Fibroblast of pulmonary artery (primary cell): ENCODE data around the gene GPX4.

ENCODE experiments used
- DNase-seq: peaks from one replicate; pipeline ENCODE4 v3.0.0-alpha.2; 2010; ENCODE audit warnings: low read depth
- H3K4me3 ChIP-seq: replicated peaks from 2 replicates; pipeline ENCODE4 v1.5.1; 2011; ENCODE audit warnings: low read depth, mild to moderate bottlenecking, control low read depth, low read length, moderate library complexity
- TF ChIP-seq, protein P1 (sequence below): IDR thresholded peaks from 2 replicates; pipeline ENCODE4 v1.5.1; 2011; ENCODE audit warnings: mild to moderate bottlenecking, control low read depth, low read length, inconsistent platforms; ENCODE audit errors: missing control alignments

The GPX4 gene

DNA sequence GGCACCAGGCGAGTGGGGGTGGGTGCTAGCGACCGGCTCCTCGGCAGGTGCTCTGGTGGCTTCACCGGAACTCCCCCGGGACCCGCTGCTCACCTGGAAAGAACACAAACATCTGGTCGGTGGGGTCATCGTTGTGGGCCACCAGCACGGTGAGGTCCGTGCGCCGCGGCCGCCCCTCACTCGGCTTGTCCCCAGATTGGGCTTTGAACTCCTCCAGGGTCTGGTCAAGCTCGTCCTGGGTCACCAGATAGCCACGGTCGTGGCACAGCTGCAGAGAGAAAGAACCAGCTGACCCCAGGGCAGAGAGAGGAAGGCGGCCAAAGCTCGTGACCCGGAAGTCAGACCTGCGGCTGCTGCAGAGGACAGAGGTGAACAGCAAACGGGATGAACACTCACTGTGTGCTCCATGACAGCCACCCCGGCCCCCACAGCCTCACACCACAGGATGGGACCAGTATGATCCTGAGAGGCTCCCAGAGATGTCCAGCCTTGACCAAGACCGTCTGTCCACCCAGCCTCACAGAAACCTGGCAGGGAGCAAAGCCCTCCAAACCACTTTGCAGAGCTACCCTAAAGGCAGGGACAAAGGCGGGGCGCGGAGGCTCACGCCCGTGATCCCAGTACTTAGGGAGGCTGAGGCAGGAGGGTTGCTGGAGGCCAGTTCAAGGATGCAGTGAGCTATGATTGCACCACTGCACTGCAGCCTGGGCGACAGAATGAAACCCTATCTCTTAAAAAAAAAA, 9.8 kb upstream of the GPX4 start:
- DNase-seq: no peak
- TF ChIP-seq, protein P1, sequence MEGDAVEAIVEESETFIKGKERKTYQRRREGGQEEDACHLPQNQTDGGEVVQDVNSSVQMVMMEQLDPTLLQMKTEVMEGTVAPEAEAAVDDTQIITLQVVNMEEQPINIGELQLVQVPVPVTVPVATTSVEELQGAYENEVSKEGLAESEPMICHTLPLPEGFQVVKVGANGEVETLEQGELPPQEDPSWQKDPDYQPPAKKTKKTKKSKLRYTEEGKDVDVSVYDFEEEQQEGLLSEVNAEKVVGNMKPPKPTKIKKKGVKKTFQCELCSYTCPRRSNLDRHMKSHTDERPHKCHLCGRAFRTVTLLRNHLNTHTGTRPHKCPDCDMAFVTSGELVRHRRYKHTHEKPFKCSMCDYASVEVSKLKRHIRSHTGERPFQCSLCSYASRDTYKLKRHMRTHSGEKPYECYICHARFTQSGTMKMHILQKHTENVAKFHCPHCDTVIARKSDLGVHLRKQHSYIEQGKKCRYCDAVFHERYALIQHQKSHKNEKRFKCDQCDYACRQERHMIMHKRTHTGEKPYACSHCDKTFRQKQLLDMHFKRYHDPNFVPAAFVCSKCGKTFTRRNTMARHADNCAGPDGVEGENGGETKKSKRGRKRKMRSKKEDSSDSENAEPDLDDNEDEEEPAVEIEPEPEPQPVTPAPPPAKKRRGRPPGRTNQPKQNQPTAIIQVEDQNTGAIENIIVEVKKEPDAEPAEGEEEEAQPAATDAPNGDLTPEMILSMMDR: no peak
- H3K4me3 ChIP-seq: peak overlapping the region; percentile 90

DNA sequence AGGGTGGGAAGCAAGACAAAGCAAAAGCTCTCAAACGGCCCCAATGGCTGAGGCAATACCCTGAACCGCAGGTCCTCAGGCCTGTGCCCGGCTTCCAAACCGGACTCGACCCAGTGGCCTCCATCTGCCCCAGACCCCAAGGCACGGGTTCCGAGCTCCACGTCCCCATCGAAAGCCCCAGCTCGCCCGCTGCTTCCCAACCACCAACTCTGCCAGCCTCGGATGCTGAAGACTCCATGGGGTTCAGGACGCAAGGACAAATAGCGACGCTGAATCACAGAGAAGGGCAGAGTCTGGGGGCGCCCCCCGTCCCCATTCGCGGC, 9.2 kb upstream of the GPX4 start:
- DNase-seq: no peak
- TF ChIP-seq, protein P1: no peak
- H3K4me3 ChIP-seq: peak overlapping the region; percentile 90

DNA sequence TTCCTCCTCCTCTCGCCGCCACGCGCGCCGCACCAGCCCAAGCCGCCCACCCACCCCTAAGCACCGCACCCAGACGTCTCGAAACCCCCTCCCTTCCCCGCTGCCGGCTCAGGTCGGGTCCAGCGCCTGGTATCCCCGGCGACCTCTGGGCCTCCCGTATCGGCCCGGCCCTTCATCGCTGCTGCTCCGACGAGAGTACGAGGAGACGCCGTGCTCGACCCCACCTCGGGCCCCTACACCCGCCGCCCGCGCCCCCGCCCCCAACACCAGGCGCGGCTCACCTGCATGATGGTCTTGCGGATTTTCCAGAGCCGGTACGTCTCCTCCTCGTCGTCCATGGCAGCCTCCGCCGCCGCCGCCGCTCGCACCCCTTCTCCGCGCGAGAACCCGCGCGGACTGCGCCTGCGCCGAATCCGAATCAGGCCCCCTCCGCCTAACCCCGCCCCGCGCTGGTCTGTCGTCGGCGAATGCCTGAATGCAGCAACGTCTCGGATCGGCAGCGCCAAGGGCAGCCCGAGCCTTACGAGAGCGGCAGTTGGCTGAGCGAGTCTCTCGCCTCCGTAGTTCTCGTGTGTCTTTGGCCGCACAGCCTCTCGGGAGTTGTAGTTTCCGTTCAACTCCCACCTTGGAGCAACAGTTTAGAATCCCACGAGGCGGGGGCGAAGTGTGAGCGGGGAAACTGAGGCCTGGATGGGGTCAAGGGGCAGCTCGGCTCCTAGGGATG, 8.7 kb upstream of the GPX4 start, which contains the start of gene POLR2E:
POLR2E (minus strand) TSS at position 398 of the 724 bp plus-strand sequence; CDS start at position 338, 60 bp downstream.
- H3K4me3 ChIP-seq: peak within 1 kb of the TSS; percentile 90
- TF ChIP-seq, protein P1: no peak
- DNase-seq: peak; percentile 99

DNA sequence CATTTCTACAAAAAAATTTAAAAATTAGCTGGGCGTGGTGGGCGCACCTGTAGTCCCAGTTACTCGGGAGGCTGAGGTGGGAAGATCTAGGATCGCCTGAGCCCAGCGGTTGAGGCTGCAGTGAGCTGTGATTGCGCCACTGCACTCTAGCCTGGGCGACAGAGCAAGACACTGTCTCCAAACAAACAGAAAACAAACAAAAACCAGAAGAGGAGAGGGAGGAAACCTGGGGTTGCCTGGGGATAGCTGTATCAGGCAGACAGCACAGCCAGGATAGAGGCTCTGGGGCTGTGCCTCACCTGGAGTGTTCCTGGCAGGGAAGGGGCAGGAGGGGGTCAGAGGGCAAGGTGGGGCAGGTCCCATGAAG, 6.0 kb upstream of the GPX4 start:
- no peak for DNase-seq
- no peak overlapping the region for H3K4me3 ChIP-seq
- TF ChIP-seq, protein P1: no peak

DNA sequence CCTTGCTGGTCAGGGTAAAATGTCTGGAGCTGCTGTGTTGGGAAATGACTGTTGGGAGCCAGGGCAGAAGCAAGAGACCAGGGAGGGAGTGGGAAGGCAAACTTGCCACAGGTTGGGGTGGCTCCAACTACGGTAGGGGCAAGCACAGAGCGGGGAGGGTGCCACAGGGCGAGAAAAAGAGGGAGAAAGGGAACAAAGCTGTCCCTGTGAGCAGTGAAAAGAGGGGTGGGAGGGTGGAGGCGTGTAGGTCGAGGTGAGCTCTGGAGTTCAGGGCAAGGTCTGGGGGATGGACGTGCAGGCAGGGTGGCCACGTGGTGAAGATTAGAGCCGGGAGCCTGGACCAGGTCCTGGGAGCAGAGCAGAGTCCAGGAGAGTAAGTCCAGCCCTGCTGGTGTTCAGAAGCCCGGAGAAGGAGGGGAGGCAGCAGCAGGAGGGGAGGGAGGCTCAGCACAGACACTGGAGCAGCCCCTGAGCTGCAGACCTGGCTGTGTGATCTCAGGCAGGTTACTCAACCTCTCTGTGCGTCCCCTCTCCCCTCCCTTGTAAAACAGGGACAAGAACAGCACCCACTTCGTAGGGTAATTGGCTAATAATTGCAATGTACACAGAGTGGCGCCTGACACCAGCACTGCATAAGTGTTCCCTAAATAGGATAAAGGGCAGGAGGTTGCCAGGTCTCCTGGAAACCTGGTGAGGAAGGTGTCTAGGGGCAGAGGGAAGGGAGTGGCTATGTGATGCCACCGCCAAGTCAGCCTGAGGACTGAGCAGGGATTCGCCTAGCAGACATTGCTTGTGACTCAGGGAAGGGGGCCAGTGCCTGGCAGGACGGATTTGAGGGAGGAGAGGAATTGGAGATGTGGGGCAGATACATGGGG, 5.4 kb upstream of the GPX4 start:
- no peak for DNase-seq
- TF ChIP-seq, protein P1: no peak
- H3K4me3 ChIP-seq: no peak overlapping the region

DNA sequence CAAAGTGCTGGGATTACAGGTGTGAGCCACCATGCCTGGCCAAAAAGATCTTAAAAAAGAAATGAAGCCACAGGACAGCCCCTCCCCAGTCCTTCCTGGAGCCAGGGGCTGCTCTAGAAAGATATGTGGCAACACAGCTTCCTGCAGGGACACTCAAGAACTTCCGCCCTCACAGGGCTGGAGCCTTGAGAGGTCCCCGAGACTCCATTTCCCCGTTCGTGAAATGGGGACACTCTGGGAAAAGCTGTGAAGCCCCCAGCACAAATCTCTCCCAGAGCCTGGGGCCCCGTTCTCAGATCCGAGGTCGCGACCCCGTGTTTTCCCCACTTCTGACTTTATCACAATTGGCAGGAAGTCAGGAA, 2.5 kb upstream of the GPX4 start:
- DNase-seq: no peak
- H3K4me3 ChIP-seq: peak overlapping the region; percentile 10
- TF ChIP-seq, protein P1: no peak
